A673 (cell line): ENCODE data around the gene ATP8B1. TPM values are rescaled to one million over a fixed set of nuclear protein-coding genes. Genes with fewer than 3 reads are reported as not detected.

Source experiments
- BruUV-seq: library from RNA; stranded (reverse); fragments of 400-500 nt; replicated peaks from 2 replicates; lab custom pipeline; 2021; lab: Mats Ljungman, UMichigan
- CTCF ChIA-PET: fragments of 300-600 bp; sonication (Branson Sonifier 250); formaldehyde crosslinking; loops from one replicate; lab custom pipeline; 2022; ENCODE audit warnings: antibody characterized with exemption; lab: Charles Lee
- POLR2A ChIA-PET: fragments of 300-600 bp; sonication (Branson Sonifier 250); formaldehyde crosslinking; loops from one replicate; lab custom pipeline; 2022; ENCODE audit warnings: antibody characterized with exemption; ENCODE audit not compliant: low non-redundant PET; lab: Charles Lee
- DNase-seq: peaks from one replicate; pipeline ENCODE4 v3.0.0-alpha.2; 2015; ENCODE audit warnings: low spot score
- H3K27ac ChIP-seq: fragments of 200-600 bp; sonication (generic); 2 replicates; pipeline ENCODE4 v1.5.1; 2016; ENCODE audit warnings: mixed run types, low read depth, mild to moderate bottlenecking, mixed read lengths, antibody characterized with exemption, low read length; ENCODE audit not compliant: poor library complexity, severe bottlenecking
- H3K27me3 ChIP-seq: fragments of 200-600 bp; sonication (generic); replicated peaks from 2 replicates; pipeline ENCODE4 v1.6.1; 2017; ENCODE audit warnings: mixed run types, low read depth, mild to moderate bottlenecking, mixed read lengths, antibody characterized with exemption, low read length; ENCODE audit not compliant: insufficient read depth, poor library complexity
- H3K36me3 ChIP-seq: fragments of 200-600 bp; sonication (generic); 2 replicates; pipeline ENCODE4 v1.6.1; 2016; ENCODE audit warnings: mixed run types, mild to moderate bottlenecking, mixed read lengths, antibody characterized with exemption, low read length; ENCODE audit not compliant: insufficient read depth, poor library complexity, severe bottlenecking
- H3K4me1 ChIP-seq: fragments of 200-600 bp; sonication (generic); 2 replicates; pipeline ENCODE4 v1.6.1; 2017; ENCODE audit warnings: mixed run types, mild to moderate bottlenecking, mixed read lengths, antibody characterized with exemption, low read length; ENCODE audit not compliant: insufficient read depth, poor library complexity, severe bottlenecking
- H3K4me3 ChIP-seq: fragments of 200-600 bp; sonication (generic); 2 replicates; pipeline ENCODE4 v1.5.1; 2016; ENCODE audit warnings: low read depth, mixed run types, mild to moderate bottlenecking, mixed read lengths, low read length; ENCODE audit not compliant: poor library complexity, severe bottlenecking
- H3K9me3 ChIP-seq: fragments of 200-600 bp; sonication (generic); 2 replicates; pipeline ENCODE4 v1.6.1; 2016; ENCODE audit warnings: mixed run types, low read depth, mild to moderate bottlenecking, mixed read lengths, antibody characterized with exemption, low read length; ENCODE audit not compliant: poor library complexity, severe bottlenecking
- EZH2 ChIP-seq: fragments of 200-600 bp; sonication (generic); IDR thresholded peaks from 2 replicates; pipeline ENCODE4 v1.6.1; 2017; ENCODE audit warnings: borderline replicate concordance, low read depth, mild to moderate bottlenecking, mixed read lengths, antibody characterized with exemption, low read length; ENCODE audit not compliant: poor library complexity, severe bottlenecking
- intact Hi-C: fragments of 100-400 bp; cut with micrococcal nuclease; formaldehyde crosslinking; loops from one replicate; pipeline ENCODE4 v1.10.0; 2022; ENCODE audit not compliant: unreplicated experiment
- total RNA-seq: library from RNA; stranded (reverse); gene quantifications from 2 replicates; pipeline ENCODE4 v1.2.3, GENCODE V29; 2021
- TF ChIP-seq, protein P1 (sequence below): fragments of 300-800, 200-600 bp; sonication (generic); conservative IDR thresholded peaks from 2 replicates; pipeline ENCODE4 v1.5.1; 2017; ENCODE audit warnings: low read depth, mild to moderate bottlenecking, antibody characterized with exemption, low read length, moderate library complexity, mixed read lengths

ATP8B1 gene
- total RNA-seq, 1 experiment from 2014 or later, result 35.6 TPM

DNA sequence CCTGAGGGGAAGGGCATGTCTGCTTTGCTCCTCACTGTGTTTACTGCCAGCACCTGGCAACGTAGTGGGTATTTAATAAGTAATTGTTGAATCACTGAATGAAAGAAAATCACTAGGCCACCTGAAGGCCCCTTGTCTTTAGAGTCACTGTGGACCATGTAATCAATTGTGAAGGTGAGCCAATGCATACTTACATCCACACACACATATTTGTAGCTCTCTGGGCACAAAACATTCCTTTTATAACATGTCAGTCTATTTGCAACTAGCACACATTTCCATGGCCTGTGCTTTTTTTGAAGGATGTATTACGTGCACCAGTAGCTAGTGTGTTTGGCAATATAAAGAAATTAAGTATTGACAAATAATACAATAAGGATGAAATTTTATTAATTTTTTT lies 11.2 kb downstream of the ATP8B1 start:
- no TSS peak for BruUV-seq
- POLR2A ChIA-PET, result no interaction called here
- CTCF ChIA-PET, result no interaction called here
- Histone ChIP-seq H3K4me1 (peaks cover 58% of the 10 kb centered on the region), H3K27ac (peak overlapping the region; percentile 40), H3K9me3 (no peaks in the 10 kb centered on the region), H3K27me3 (no peaks in the 10 kb centered on the region), H3K36me3 (peaks cover 11% of the 10 kb centered on the region), H3K4me3 (no peak overlapping the region)
- TF ChIP-seq EZH2, result no peak
- TF ChIP-seq, protein P1, sequence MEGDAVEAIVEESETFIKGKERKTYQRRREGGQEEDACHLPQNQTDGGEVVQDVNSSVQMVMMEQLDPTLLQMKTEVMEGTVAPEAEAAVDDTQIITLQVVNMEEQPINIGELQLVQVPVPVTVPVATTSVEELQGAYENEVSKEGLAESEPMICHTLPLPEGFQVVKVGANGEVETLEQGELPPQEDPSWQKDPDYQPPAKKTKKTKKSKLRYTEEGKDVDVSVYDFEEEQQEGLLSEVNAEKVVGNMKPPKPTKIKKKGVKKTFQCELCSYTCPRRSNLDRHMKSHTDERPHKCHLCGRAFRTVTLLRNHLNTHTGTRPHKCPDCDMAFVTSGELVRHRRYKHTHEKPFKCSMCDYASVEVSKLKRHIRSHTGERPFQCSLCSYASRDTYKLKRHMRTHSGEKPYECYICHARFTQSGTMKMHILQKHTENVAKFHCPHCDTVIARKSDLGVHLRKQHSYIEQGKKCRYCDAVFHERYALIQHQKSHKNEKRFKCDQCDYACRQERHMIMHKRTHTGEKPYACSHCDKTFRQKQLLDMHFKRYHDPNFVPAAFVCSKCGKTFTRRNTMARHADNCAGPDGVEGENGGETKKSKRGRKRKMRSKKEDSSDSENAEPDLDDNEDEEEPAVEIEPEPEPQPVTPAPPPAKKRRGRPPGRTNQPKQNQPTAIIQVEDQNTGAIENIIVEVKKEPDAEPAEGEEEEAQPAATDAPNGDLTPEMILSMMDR, result no peak
- no peak for DNase-seq
- intact Hi-C loops, result no loop called here

DNA sequence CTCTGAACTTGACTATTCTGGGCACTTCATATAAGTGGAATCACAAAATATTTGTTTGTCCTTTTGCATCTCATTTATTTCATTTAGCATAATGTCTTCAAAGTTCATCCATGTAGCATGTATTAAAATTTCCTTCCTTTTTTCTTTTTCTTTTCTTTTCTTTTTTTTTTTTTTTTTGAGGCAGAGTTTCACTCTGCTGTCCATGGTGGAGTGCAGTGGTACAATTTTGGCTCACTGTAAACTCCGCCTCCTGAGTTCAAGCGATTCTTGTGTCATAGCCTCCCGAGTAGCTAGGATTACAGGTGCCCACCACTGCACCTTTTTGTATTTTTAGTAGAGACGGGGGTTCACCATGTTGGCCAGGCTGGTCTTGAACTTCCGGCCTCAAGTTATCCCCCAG lies 11.9 kb downstream of the ATP8B1 start:
- Histone ChIP-seq H3K9me3 (no peaks in the 10 kb centered on the region), H3K4me3 (no peak overlapping the region), H3K4me1 (peaks cover 60% of the 10 kb centered on the region), H3K27me3 (no peaks in the 10 kb centered on the region), H3K36me3 (peaks cover 11% of the 10 kb centered on the region), H3K27ac (no peak overlapping the region)
- DNase-seq, result no peak
- BruUV-seq, result no TSS peak
- intact Hi-C loops, result no loop called here
- ChIA-PET POLR2A (no interaction called here), CTCF (no interaction called here)
- no peak for TF ChIP-seq EZH2
- TF ChIP-seq, protein P1, result no peak

DNA sequence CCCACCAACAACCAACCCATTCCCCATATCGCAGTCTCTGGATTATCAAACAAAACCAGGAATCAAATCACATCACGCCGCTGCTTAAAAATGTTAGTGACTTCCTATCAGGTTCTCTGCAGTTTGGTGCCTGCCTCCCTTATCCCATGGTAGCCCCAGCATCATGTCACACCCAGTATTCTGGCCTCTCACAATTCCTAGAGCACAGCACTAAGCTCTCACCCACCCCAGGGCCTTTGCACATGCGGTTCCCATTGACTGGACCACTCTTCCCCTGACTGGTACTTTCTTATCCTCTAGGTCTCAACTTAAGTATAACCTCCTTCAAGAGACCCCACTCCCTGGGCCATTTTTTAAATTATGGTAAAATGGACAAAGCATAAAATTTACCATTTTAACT lies 12.8 kb downstream of the ATP8B1 start:
- Histone ChIP-seq H3K4me1 (peaks cover 69% of the 10 kb centered on the region), H3K27me3 (no peaks in the 10 kb centered on the region), H3K9me3 (no peaks in the 10 kb centered on the region), H3K36me3 (peaks cover 7% of the 10 kb centered on the region), H3K27ac (peak overlapping the region; percentile 97), H3K4me3 (no peak overlapping the region)
- BruUV-seq, result no TSS peak
- TF ChIP-seq, protein P1, result no peak
- TF ChIP-seq EZH2, result no peak
- DNase-seq, result no peak
- ChIA-PET CTCF (no interaction called here), POLR2A (no interaction called here)
- intact Hi-C loops, result no loop called here
